Glutamatergic neuron (in vitro differentiated cells): ENCODE data around the gene PHF12. TPM values are rescaled to one million over a fixed set of nuclear protein-coding genes. Genes with fewer than 3 reads are reported as not detected.
A peak's percentile ranks its signal among the peaks of the same experiment; 100 is the strongest.

ENCODE experiments used
- DNase-seq: peaks from one replicate; pipeline ENCODE4 v3.0.0; 2022
- H3K27ac Mint-ChIP-seq: one replicate; pipeline ENCODE4 v1.8.0; 2020; ENCODE audit warnings: mild to moderate bottlenecking, mixed read lengths, inconsistent platforms; ENCODE audit not compliant: unreplicated experiment
- H3K27me3 Mint-ChIP-seq: one replicate; pipeline ENCODE4 v1.8.0; 2020; ENCODE audit warnings: mild to moderate bottlenecking, moderate library complexity, mixed read lengths, inconsistent platforms; ENCODE audit not compliant: unreplicated experiment
- H3K36me3 Mint-ChIP-seq: one replicate; pipeline ENCODE4 v1.8.0; 2020; ENCODE audit warnings: mild to moderate bottlenecking, mixed read lengths, inconsistent platforms; ENCODE audit not compliant: unreplicated experiment
- H3K4me1 Mint-ChIP-seq: one replicate; pipeline ENCODE4 v1.8.0; 2020; ENCODE audit warnings: mild to moderate bottlenecking, low read depth, mixed read lengths, inconsistent platforms; ENCODE audit not compliant: unreplicated experiment
- H3K4me3 Mint-ChIP-seq: one replicate; pipeline ENCODE4 v1.8.0; 2020; ENCODE audit warnings: mild to moderate bottlenecking, mixed read lengths, inconsistent platforms; ENCODE audit not compliant: unreplicated experiment
- H3K9me3 Mint-ChIP-seq: one replicate; pipeline ENCODE4 v1.8.0; 2020; ENCODE audit warnings: mild to moderate bottlenecking, moderate library complexity, mixed read lengths, inconsistent platforms; ENCODE audit not compliant: unreplicated experiment
- total RNA-seq: library from RNA; stranded (reverse); fragmentation: NEBNext Ultra II Directional; extraction: Animal tissue kit (Norgen Biotek cat#: 25700); gene quantifications from one replicate; pipeline ENCODE4 v1.2.1, GENCODE V29; 2021; ENCODE audit not compliant: unreplicated experiment
- TF ChIP-seq, protein P1 (sequence below): fragments of 200-600 bp; sonication (generic); IDR thresholded peaks from one replicate; pipeline ENCODE4 v1.5.0; 2021; ENCODE audit not compliant: partially characterized antibody, unreplicated experiment

The PHF12 gene
- total RNA-seq, 1 donor from 2014 or later, result 59.8 TPM

DNA sequence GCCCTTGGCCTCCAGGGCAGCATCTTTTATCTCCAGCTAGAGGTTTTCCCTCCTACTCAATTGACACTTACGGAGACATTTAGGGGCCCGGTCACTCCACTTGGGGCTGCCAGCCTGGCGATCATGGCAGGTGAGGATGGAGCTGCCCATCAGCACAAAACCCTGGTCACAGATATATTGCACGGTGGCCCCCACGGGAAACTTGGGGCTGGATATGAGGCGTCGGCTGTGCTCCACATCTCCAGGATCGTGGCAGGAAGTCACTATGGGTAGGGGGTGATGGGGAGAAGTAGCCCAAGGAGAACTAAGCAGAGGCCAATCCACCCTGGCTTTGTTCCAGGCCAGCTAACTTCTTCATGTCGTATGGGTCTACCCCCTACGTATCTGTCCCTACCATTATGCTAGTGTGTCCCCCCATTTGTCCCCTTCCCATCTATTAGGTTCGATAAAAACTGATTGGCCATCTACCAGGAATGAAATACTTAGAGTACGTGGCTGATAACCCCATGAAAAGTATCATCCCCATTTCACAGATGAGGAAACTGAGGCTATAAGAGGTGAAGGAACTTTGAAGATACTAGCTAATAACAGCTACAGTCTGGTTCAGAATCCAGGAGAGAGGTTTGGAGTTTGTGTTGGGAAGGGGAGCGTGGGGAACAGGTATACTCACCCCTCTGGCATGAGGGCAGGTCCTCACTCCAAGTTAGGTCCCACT, 6.1 kb upstream of the PHF12 start:
- Mint-ChIP-seq H3K36me3 (no peaks in the 10 kb centered on the region), H3K9me3 (peaks cover 2% of the 10 kb centered on the region), H3K4me3 (peak overlapping the region; percentile 30), H3K4me1 (no peaks in the 10 kb centered on the region), H3K27me3 (peaks cover 3% of the 10 kb centered on the region), H3K27ac (no peak overlapping the region)
- DNase-seq, result no peak
- TF ChIP-seq, protein P1, sequence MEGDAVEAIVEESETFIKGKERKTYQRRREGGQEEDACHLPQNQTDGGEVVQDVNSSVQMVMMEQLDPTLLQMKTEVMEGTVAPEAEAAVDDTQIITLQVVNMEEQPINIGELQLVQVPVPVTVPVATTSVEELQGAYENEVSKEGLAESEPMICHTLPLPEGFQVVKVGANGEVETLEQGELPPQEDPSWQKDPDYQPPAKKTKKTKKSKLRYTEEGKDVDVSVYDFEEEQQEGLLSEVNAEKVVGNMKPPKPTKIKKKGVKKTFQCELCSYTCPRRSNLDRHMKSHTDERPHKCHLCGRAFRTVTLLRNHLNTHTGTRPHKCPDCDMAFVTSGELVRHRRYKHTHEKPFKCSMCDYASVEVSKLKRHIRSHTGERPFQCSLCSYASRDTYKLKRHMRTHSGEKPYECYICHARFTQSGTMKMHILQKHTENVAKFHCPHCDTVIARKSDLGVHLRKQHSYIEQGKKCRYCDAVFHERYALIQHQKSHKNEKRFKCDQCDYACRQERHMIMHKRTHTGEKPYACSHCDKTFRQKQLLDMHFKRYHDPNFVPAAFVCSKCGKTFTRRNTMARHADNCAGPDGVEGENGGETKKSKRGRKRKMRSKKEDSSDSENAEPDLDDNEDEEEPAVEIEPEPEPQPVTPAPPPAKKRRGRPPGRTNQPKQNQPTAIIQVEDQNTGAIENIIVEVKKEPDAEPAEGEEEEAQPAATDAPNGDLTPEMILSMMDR, result no peak

DNA sequence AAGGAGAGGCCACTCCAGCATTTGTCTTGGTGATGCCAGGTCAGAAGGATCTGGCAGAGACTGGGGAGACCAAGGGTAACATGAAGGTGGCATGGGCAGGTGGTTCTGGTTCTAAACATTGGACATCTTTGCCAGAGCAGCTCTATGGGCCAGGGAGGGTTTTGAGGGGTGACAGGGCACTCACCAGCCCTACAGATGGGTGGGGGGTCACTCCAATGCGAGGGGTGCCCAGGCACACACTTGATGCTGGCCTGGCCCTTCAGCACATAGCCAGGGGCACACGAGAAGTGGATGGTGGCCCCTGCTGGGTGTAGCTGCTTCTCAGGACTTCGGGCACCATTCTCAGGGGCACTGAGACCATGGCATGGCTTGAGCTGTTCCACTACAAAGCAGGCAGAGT, 5.5 kb upstream of the PHF12 start:
- no peaks in the 10 kb centered on the region for H3K36me3 Mint-ChIP-seq
- no peak overlapping the region for H3K27ac Mint-ChIP-seq
- H3K9me3 Mint-ChIP-seq, result peaks cover 2% of the 10 kb centered on the region
- H3K27me3 Mint-ChIP-seq, result peaks cover 3% of the 10 kb centered on the region
- DNase-seq, result no peak
- H3K4me3 Mint-ChIP-seq, result no peak overlapping the region
- TF ChIP-seq, protein P1, result no peak
- no peaks in the 10 kb centered on the region for H3K4me1 Mint-ChIP-seq

DNA sequence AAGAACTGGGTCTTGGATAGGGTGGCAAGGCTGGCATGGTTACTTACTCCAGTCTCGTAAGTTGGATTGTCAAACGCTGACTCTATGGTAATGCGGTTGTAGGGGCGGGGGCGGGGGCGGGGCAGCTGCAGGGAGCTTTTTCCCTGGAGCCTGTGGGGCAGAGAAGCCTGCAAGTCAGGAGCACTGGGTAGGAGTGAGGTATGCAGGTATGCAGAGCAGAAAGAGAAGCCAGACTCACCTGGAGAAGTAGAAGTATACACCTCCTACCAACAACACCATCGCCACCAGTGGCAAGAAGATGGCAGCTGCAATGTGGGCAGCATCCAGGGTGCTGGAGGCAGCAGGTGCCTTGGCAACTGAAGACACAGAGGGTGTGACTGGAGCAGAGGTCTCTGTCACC, 4.8 kb upstream of the PHF12 start:
- no peak for DNase-seq
- Mint-ChIP-seq H3K27me3 (peaks cover under 1% of the 10 kb centered on the region), H3K4me3 (no peak overlapping the region), H3K4me1 (no peaks in the 10 kb centered on the region), H3K36me3 (no peaks in the 10 kb centered on the region), H3K9me3 (peaks cover under 1% of the 10 kb centered on the region), H3K27ac (no peak overlapping the region)
- TF ChIP-seq, protein P1, result no peak

DNA sequence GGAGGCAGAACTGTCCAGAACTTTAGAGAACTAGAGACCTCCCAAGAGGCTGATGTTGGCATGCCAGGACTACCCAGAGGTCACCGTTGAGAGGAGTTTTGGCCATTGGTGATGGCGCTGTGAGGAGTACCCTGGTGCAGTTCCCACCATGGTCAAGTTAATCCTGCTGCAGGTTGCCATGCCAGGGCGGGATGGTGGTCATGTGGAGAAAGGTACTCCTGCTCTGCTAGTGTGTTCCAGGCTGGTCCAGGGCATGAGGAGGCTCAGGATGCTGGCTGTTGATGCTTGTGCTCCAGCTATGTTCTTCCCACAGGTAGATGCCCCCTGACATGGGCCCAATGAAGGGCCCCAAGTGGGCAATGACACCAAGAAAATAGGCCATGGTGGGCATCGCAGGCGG, 4.1 kb upstream of the PHF12 start:
- TF ChIP-seq, protein P1, result no peak
- no peaks in the 10 kb centered on the region for H3K4me1 Mint-ChIP-seq
- DNase-seq, result no peak
- H3K27ac Mint-ChIP-seq, result no peak overlapping the region
- no peak overlapping the region for H3K4me3 Mint-ChIP-seq
- no peaks in the 10 kb centered on the region for H3K36me3 Mint-ChIP-seq
- peaks cover 3% of the 10 kb centered on the region for H3K27me3 Mint-ChIP-seq
- H3K9me3 Mint-ChIP-seq, result peaks cover 2% of the 10 kb centered on the region

DNA sequence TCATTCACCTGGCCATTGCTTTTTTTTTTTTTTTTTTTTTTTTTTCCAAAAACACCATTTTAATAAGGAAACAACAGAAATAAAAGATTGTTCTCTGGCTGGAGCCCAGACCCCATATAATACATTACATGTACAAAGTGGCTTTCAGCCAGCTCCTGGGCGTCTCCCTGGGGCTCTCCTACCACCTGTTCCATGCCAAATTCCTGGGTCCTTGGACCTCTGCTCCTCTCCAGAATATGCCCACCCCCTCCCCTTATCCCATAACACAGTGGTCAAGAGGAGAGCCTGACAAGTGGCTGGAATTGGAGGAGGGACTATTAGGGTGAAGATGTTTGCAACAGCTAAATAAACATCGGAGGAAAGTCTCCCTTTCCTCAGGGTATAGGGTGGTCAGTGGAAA, 3.6 kb upstream of the PHF12 start:
- H3K27ac Mint-ChIP-seq, result no peak overlapping the region
- H3K9me3 Mint-ChIP-seq, result peaks cover 4% of the 10 kb centered on the region
- TF ChIP-seq, protein P1, result no peak
- H3K36me3 Mint-ChIP-seq, result no peaks in the 10 kb centered on the region
- H3K4me3 Mint-ChIP-seq, result no peak overlapping the region
- H3K27me3 Mint-ChIP-seq, result peaks cover 4% of the 10 kb centered on the region
- no peaks in the 10 kb centered on the region for H3K4me1 Mint-ChIP-seq
- DNase-seq, result no peak
